GM18499 (cell line): ENCODE data around the gene TADA2B.

Experiments used
- ATAC-seq: cut with Tn5 transposase; IDR thresholded peaks from one replicate; pipeline ENCODE4 v1.9.1; 2021; ENCODE audit warnings: moderate number of reproducible peaks; ENCODE audit not compliant: insufficient read depth, unreplicated experiment

The TADA2B gene, protein sequence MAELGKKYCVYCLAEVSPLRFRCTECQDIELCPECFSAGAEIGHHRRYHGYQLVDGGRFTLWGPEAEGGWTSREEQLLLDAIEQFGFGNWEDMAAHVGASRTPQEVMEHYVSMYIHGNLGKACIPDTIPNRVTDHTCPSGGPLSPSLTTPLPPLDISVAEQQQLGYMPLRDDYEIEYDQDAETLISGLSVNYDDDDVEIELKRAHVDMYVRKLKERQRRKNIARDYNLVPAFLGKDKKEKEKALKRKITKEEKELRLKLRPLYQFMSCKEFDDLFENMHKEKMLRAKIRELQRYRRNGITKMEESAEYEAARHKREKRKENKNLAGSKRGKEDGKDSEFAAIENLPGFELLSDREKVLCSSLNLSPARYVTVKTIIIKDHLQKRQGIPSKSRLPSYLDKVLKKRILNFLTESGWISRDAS

DNA sequence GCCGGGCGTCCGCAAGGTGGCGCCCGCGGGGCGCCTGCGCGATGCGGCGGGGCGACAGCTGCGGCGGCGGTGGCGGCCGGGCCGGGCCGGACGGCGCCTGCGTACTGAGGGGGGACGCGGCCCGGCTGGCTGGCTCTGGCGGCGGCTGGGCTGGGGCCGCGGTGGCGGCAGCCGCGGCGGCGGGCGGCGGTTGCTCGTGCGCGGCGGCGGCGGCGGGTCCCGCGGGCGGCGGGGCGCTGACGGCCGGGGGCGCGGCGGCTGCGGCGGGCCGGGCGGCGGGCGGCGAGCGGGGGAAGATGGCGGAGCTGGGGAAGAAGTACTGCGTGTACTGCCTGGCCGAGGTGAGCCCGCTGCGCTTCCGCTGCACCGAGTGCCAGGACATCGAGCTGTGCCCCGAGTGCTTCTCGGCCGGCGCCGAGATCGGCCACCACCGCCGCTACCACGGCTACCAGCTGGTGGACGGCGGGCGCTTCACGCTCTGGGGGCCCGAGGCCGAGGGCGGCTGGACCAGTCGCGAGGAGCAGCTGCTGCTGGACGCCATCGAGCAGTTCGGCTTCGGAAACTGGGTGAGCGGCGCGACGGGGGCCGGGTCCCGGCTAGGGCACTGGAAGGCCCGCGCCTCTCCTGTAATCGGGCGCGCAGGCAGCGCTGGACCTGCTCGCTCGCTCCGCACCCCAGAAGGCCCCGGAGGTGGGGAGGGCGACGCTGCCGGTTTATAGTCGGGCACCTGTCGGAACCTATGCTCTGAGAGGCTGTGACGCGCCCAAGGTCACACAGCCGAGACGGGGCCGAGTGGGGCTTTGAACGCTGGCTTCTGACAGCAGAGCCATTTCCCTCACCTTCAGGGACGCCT is at the start of gene TADA2B:
Gene TADA2B (plus strand): TSS at position 89 of the 853 bp plus-strand sequence. CDS start 208 bp downstream, at position 297.
- ATAC-seq = peak; percentile 6

DNA sequence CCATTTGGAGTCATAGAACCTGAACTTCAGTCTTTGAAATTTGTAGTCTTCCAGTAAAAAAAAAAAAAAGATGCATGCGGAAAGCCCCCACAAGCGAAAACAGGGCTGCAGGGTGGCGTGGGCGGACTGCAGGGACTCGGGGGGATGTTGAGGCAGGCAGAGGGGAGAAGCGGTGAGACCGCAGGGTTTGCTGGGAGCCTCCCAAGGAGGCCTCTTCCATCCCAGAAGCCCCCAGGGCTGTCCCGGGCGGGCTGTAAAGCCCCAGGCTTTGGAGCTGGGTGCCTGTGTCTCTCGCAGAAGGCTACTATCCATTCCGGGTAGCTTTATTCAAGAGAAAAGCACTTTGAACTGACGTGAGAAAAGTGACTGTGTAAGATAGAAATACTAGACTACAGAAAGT is 46.7 kb upstream of the TADA2B start:
- ATAC-seq = no peak

DNA sequence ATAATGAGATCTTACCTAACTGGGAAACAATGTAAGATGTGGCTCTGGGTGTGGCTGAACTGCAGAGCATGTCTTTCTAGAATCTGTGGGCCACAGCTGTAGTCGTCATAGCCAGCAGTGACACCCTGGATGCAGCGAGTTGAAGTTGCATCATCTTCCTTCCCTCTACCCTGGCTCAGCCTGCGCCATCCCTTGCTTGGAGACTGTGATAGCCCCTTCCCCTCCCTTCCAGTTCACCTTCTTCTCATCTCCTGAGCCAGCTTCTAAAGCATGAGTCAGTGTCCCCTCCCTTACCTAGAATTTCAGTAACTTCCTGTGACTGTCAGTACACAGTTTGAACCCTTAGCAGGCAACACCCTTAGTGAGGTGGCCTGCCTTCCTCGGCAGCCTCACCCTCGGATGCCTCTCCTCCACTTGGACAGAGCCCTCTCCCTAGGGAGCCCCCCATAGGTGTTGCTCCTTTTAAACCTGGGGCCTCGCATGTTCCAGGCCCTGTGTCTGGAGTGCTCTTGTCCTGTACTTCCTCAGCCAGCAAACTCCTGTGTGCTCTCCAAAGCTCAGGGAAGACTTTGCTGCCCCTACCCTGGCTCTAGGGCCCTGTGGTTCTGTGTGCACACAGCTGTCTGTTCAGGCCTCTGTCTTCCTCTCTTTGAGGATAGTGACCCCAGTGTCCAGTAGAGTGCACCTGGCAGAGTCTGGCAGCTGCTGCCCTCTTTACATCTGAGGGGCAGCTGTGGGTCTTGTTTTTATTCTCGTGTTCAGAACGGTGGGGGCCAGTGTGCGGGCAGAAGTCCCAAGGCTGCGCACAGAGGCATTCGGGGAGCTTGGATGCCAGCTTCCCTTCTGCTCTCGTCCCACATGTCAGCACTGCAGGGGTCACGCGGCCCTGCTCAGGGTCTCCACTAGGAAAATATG is 43.7 kb upstream of the TADA2B start:
- no peak for ATAC-seq

- no peak for ATAC-seq
Observed at GRCh38 chr4:7000421-7001176, 42.6 kb upstream of the TADA2B start.

GRCh38 chr4:7001271-7001670 is 41.9 kb upstream of the TADA2B start:
- ATAC-seq = no peak

- ATAC-seq = no peak
Observed at GRCh38 chr4:7002336-7002735, 40.8 kb upstream of the TADA2B start.

GRCh38 chr4:7003176-7003878 is 39.8 kb upstream of the TADA2B start:
- no peak for ATAC-seq

- ATAC-seq = no peak
Observed at GRCh38 chr4:7003879-7004240, 39.3 kb upstream of the TADA2B start.

- ATAC-seq = no peak
Observed at GRCh38 chr4:7004331-7004730, 38.8 kb upstream of the TADA2B start.

DNA sequence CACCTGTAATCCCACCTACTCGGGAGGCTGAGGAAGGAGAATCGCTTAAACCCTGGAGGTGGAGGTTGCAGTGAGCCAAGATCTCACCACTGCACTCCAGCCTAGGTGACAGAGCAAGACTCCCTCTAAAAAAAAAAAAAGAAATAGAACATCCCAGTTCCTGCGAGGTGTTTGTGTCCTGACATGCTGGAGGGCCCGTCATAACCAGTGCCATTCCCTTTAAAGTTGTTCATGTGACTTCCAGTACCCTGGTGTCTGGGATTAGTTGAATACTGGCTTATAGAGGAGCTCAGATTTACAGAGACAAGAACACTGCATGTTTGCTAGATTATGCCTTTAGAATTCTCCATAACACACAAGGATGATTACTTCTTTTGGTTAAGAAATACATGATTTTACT is 37.6 kb upstream of the TADA2B start:
- ATAC-seq = no peak

GRCh38 chr4:7006411-7006810 is 36.8 kb upstream of the TADA2B start:
- no peak for ATAC-seq

DNA sequence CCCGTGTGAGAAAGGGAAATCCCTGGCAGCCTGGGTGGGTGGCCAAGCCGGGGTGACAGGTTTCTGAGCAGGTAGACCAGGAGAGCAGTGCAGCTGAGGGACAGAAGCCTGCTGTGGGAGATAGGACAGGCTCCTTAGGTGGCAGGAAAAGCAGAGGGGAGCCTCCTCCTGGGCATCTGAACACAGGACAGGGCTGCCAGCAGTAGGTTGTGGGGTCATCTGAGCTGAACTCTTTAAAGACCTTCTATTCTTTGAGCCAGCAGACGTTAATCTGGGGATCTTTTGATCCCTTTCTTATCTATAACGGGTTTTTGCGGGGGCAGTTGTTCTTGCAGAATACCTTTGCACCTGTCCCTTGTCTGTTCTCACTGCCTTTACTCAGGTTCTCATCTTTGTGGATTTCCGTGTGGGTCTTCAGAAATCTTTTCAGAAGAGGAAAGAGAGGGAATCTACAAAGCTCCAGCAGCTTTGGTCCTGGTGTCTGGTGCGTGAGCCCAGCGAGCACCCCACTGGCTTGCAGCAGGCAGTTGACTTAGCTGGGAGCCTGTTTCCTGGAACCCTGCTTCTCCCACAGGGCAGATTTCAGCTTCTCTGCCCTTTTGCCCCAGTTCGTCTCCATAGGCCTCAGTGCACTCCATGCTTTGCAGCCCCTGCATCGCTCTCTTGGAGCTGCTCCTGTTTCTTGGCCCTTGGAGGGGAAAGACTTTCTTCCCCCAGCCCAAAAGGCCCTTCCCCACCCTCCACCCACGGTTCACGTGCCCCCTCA is 35.8 kb upstream of the TADA2B start:
- ATAC-seq = no peak

GRCh38 chr4:7007944-7008343 is 35.2 kb upstream of the TADA2B start:
- ATAC-seq = no peak

DNA sequence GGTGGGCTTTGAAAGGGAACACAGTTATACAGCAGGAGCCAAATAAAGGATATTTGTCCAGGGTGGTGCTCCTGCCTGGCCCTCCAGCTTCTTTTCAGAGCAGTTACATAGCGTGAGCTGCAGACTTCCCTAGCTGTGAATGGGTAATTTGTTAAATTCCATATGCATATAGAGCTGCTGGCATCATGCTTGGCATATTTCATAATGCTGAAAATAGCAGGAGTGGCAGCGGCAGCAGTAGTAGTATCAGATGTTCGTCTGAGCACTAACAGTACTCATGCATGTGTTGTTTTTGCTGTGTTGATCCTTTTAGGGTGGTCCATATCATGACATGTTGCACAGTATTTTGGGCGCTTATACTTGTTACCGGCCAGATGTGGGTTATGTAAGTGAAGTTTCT is 33.6 kb upstream of the TADA2B start:
- ATAC-seq = no peak

DNA sequence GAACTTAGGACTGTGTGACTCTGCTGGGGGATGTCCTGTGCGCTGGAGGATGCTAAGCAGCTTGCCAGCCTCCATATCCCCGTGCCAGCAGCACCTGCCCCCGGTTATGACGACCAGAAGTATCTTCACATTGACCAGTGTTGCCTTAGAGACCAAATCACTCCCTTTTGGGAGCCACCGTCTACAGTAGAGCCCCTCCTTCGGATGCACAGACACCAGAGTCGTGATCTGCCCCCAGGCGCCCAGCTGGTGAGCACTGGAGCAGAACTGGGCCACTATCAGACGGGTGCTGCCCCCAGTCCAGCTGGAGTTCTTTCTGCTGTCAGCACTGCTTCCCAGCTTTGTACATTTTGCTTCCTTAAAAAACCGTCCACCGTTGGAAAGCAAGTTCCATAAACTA is 30.0 kb upstream of the TADA2B start:
- no peak for ATAC-seq

GRCh38 chr4:7014815-7015214 is 28.4 kb upstream of the TADA2B start:
- no peak for ATAC-seq

- ATAC-seq = no peak
Observed at GRCh38 chr4:7015383-7016035, 27.7 kb upstream of the TADA2B start.

DNA sequence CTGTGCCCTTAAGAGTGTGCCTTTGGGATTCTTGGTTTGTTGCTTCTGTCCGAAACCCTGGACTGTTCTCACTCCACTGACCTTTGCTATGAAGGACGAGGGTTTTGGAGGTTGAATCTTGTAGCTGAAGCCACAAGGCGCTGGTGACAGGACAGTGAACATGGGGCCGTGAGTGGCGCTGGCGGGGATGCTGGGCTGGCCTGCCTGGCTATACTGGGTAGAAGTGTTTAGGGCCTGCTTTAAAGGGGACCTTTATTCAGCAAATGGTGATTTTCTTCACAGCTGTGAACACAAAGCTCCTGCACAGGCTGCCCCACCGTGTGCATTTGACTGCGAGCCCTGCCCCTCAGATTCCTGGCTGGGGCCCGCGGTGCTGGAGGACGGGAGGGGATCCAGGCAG is 27.1 kb upstream of the TADA2B start:
- ATAC-seq = no peak
